IMR-90 (cell line): ENCODE data around the gene PHETA1. TPM values are rescaled to one million over a fixed set of nuclear protein-coding genes. Genes with fewer than 3 reads are reported as not detected.

Experiments
- ATAC-seq: fragments of 200-7000 bp; cut with Tn5 transposase; 2 replicates; pipeline ENCODE4 v1.9.1; 2020; ENCODE audit warnings: low read depth, mild to moderate bottlenecking, moderate library complexity
- BruUV-seq: library from RNA; stranded (reverse); fragments of 400-500 nt; replicated peaks from 2 replicates; lab custom pipeline; 2021; lab: Mats Ljungman, UMichigan
- CTCF ChIA-PET: fragments of 300-600 bp; formaldehyde crosslinking; extraction: SDS; loops from one replicate; lab custom pipeline; 2021; ENCODE audit warnings: antibody characterized with exemption; lab: Yijun Ruan, JAX
- POLR2A ChIA-PET: fragments of 300-600 bp; sonication (Branson Sonifier 250); formaldehyde crosslinking; loops from one replicate; lab custom pipeline; 2022; ENCODE audit warnings: antibody characterized with exemption; ENCODE audit not compliant: unreplicated experiment; lab: Charles Lee
- DNase-seq: peaks from one replicate; pipeline ENCODE4 v3.0.0; 2013
- H2AFZ ChIP-seq: replicated peaks from 2 replicates; pipeline ENCODE3; 2013; ENCODE audit warnings: low read length, mild to moderate bottlenecking; ENCODE audit not compliant: poor library complexity
- H2AK5ac ChIP-seq: 2 replicates; pipeline ENCODE4 v1.6.1; 2013; ENCODE audit warnings: low read depth, low read length, inconsistent platforms
- H2AK9ac ChIP-seq: replicated peaks from 2 replicates; pipeline ENCODE3; 2013; ENCODE audit warnings: mild to moderate bottlenecking, low read depth, low read length, moderate library complexity; ENCODE audit not compliant: poor library complexity
- H2BK120ac ChIP-seq: 2 replicates; pipeline ENCODE4 v1.6.1; 2013; ENCODE audit warnings: low read depth, low read length, inconsistent platforms
- H2BK15ac ChIP-seq: 3 replicates; pipeline ENCODE4 v1.6.1; 2013; ENCODE audit warnings: low read depth, low read length, inconsistent platforms
- H2BK20ac ChIP-seq: 2 replicates; pipeline ENCODE4 v1.6.1; 2013; ENCODE audit warnings: low read depth, mild to moderate bottlenecking, inconsistent platforms, low read length, moderate library complexity
- H2BK5ac ChIP-seq: 2 replicates; pipeline ENCODE4 v1.6.1; 2013; ENCODE audit warnings: mild to moderate bottlenecking, low read depth, low read length, inconsistent platforms; ENCODE audit not compliant: poor library complexity, severe bottlenecking
- H3K14ac ChIP-seq: replicated peaks from 2 replicates; pipeline ENCODE4 v1.6.1; 2013; ENCODE audit warnings: low read depth, low read length, inconsistent platforms
- H3K18ac ChIP-seq: 2 replicates; pipeline ENCODE4 v1.6.1; 2013; ENCODE audit warnings: low read depth, low read length, control low read depth
- H3K23ac ChIP-seq: 2 replicates; pipeline ENCODE4 v1.6.1; 2013; ENCODE audit warnings: low read depth, low read length, inconsistent platforms
- H3K27ac ChIP-seq: 2 replicates; pipeline ENCODE4 v1.5.1; 2013; ENCODE audit warnings: mild to moderate bottlenecking, control low read depth, low read length; ENCODE audit not compliant: insufficient read depth
- H3K27me3 ChIP-seq: 2 replicates; pipeline ENCODE4 v1.6.1; 2013; ENCODE audit warnings: low read length; ENCODE audit not compliant: control insufficient read depth, insufficient read depth
- H3K36me3 ChIP-seq: 2 replicates; pipeline ENCODE4 v1.6.1; 2013; ENCODE audit warnings: low read length, mixed read lengths; ENCODE audit not compliant: control insufficient read depth, insufficient read depth
- H3K4ac ChIP-seq: 2 replicates; pipeline ENCODE4 v1.6.1; 2013; ENCODE audit warnings: low read depth, low read length, inconsistent platforms
- H3K4me1 ChIP-seq: 2 replicates; pipeline ENCODE4 v1.6.1; 2013; ENCODE audit warnings: low read length, mixed read lengths; ENCODE audit not compliant: control insufficient read depth, insufficient read depth
- H3K4me2 ChIP-seq: 2 replicates; pipeline ENCODE4 v1.6.1; 2013; ENCODE audit warnings: low read depth, mild to moderate bottlenecking, control low read depth, low read length, moderate library complexity
- H3K4me3 ChIP-seq: 2 replicates; pipeline ENCODE4 v1.5.1; 2013; ENCODE audit warnings: low read depth, mild to moderate bottlenecking, control low read depth, low read length, moderate library complexity; ENCODE audit not compliant: insufficient read depth
- H3K56ac ChIP-seq: 2 replicates; pipeline ENCODE4 v1.6.1; 2013; ENCODE audit warnings: low read length, inconsistent platforms; ENCODE audit not compliant: insufficient read depth; ENCODE audit errors: extremely low read depth
- H3K79me1 ChIP-seq, 2 experiments: 2 replicates each; pipeline ENCODE4 v1.6.1; 2013; ENCODE audit warnings: low read length in 2 of 2, inconsistent platforms in 1 of 2, low read depth in 1 of 2
- H3K9ac ChIP-seq: 2 replicates; pipeline ENCODE4 v1.6.1; 2013; ENCODE audit warnings: low read depth, low read length, control low read depth
- H3K9me1 ChIP-seq: 2 replicates; pipeline ENCODE4 v1.6.1; 2013; ENCODE audit warnings: low read length, inconsistent platforms; ENCODE audit not compliant: insufficient read depth
- H3K9me3 ChIP-seq: 2 replicates; pipeline ENCODE4 v1.6.1; 2013; ENCODE audit warnings: low read length; ENCODE audit not compliant: control insufficient read depth, insufficient read depth
- H4K20me1 ChIP-seq: 2 replicates; pipeline ENCODE4 v1.6.1; 2013; ENCODE audit warnings: low read length, inconsistent platforms; ENCODE audit not compliant: insufficient read depth
- H4K5ac ChIP-seq: 2 replicates; pipeline ENCODE4 v1.6.1; 2013; ENCODE audit warnings: mild to moderate bottlenecking, low read depth, low read length, control low read depth
- H4K8ac ChIP-seq, 2 experiments: 2 replicates each; pipeline ENCODE4 v1.6.1; 2013; ENCODE audit warnings: low read depth in 2 of 2, low read length in 2 of 2, control low read depth in 1 of 2, inconsistent platforms in 1 of 2
- H4K91ac ChIP-seq: 2 replicates; pipeline ENCODE4 v1.6.1; 2013; ENCODE audit warnings: low read depth, low read length, inconsistent platforms; ENCODE audit not compliant: insufficient read depth
- BHLHE40 ChIP-seq: fragments of 150-350 bp; IDR thresholded peaks from 2 replicates; pipeline ENCODE4 v1.6.1; 2016; ENCODE audit warnings: mild to moderate bottlenecking, low read depth, low read length
- CEBPB ChIP-seq: IDR thresholded peaks from 2 replicates; pipeline ENCODE4 v1.6.1; 2012; ENCODE audit warnings: low read depth, low read length, improper control_type of control experiment
- CHD1 ChIP-seq: IDR thresholded peaks from 2 replicates; pipeline ENCODE4 v1.6.1; 2012; ENCODE audit warnings: low read depth, low read length, improper control_type of control experiment
- FOS ChIP-seq: fragments of 150-350 bp; IDR thresholded peaks from 2 replicates; pipeline ENCODE4 v1.6.1; 2016; ENCODE audit warnings: low read depth, low read length
- MAFK ChIP-seq: IDR thresholded peaks from 2 replicates; pipeline ENCODE4 v1.6.1; 2012; ENCODE audit warnings: low read depth, low read length, improper control_type of control experiment
- MAZ ChIP-seq: IDR thresholded peaks from 2 replicates; pipeline ENCODE4 v1.6.1; 2012; ENCODE audit warnings: low read depth, mild to moderate bottlenecking, low read length, improper control_type of control experiment, moderate library complexity, borderline replicate concordance
- MXI1 ChIP-seq: IDR thresholded peaks from 2 replicates; pipeline ENCODE4 v1.6.1; 2012; ENCODE audit warnings: low read depth, mild to moderate bottlenecking, low read length, moderate library complexity, borderline replicate concordance
- NFE2L2 ChIP-seq: fragments of 150-350 bp; IDR thresholded peaks from 2 replicates; pipeline ENCODE4 v1.6.1; 2016; ENCODE audit warnings: low read depth, mild to moderate bottlenecking, low read length
- POLR2A ChIP-seq: IDR thresholded peaks from 2 replicates; pipeline ENCODE4 v1.6.1; 2012; ENCODE audit warnings: mild to moderate bottlenecking, low read depth, low read length
- RAD21 ChIP-seq: IDR thresholded peaks from 2 replicates; pipeline ENCODE4 v1.6.1; 2012; ENCODE audit warnings: low read length, improper control_type of control experiment
- RCOR1 ChIP-seq: IDR thresholded peaks from 2 replicates; pipeline ENCODE4 v1.6.1; 2012; ENCODE audit warnings: mild to moderate bottlenecking, low read length, improper control_type of control experiment; ENCODE audit not compliant: insufficient replicate concordance
- RFX5 ChIP-seq: IDR thresholded peaks from 2 replicates; pipeline ENCODE4 v1.8.0; 2012; ENCODE audit warnings: low read depth, mild to moderate bottlenecking, low read length, moderate library complexity
- SMC3 ChIP-seq: fragments of 150-350 bp; IDR thresholded peaks from 2 replicates; pipeline ENCODE4 v1.6.1; 2016; ENCODE audit warnings: low read depth, mild to moderate bottlenecking, antibody characterized with exemption, low read length, moderate library complexity
- WGBS, 2 experiments: methylation state at CpG; one replicate each; pipeline versions ENCODE4 v1.1.5 to v1.1.7; 2013; ENCODE audit warnings: missing lambda C conversion rate in 2 of 2; ENCODE audit not compliant: insufficient read length in 1 of 2; ENCODE audit errors: extremely low coverage in 2 of 2; 5-methylcytosine and 5-hydroxymethylcytosine counted together
- dilution Hi-C: fragments of 300-500 bp; cut with HindIII; formaldehyde crosslinking; loops from one replicate; pipeline ENCODE4 v1.14.3; 2018; ENCODE audit warnings: low sequenced_read_pairs; ENCODE audit not compliant: unreplicated experiment
- in situ Hi-C: fragments of 300-500 bp; cut with MboI; formaldehyde crosslinking; loops from 3 replicates; pipeline ENCODE4 v1.14.3; 2019; ENCODE audit warnings: low sequenced_read_pairs, inconsistent platforms, mixed read lengths
- intact Hi-C: fragments of 100-400 bp; cut with micrococcal nuclease; formaldehyde crosslinking; loops from 2 replicates; pipeline ENCODE4 v1.10.0; 2022
- polyA plus RNA-seq, 3 experiments: library from polyadenylated mRNA; depleted of rRNA; stranded (reverse); fragments of >200 nt; gene quantifications; 2 replicates each; pipeline ENCODE4 v1.2.3, GENCODE V29; 2012; ENCODE audit warnings: low replicate concordance in 1 of 3
- total RNA-seq: library from RNA; depleted of rRNA; stranded (reverse); fragments of >200 nt; gene quantifications from 2 replicates; pipeline ENCODE4 v1.2.3, GENCODE V29; 2012
- TF ChIP-seq, protein P1 (sequence below): fragments of 150-350 bp; IDR thresholded peaks from 2 replicates; pipeline ENCODE4 v1.6.1; 2016; ENCODE audit warnings: low read depth, mild to moderate bottlenecking, low read length, moderate library complexity, borderline replicate concordance
- TF ChIP-seq, protein P2 (sequence below): conservative IDR thresholded peaks from 2 replicates; pipeline ENCODE4 v1.5.1; 2012; ENCODE audit warnings: mild to moderate bottlenecking, low read depth, low read length, improper control_type of control experiment
- TF ChIP-seq, protein P3 (sequence below): fragments of 150-350 bp; IDR thresholded peaks from 2 replicates; pipeline ENCODE4 v1.6.1; 2017; ENCODE audit warnings: mild to moderate bottlenecking, antibody characterized with exemption, low read length, low read depth

The PHETA1 gene
- total and polyA plus RNA-seq, 2 of the 4 experiments (the other 2 are of a cell fraction), result 3.2 to 6.6 TPM

DNA sequence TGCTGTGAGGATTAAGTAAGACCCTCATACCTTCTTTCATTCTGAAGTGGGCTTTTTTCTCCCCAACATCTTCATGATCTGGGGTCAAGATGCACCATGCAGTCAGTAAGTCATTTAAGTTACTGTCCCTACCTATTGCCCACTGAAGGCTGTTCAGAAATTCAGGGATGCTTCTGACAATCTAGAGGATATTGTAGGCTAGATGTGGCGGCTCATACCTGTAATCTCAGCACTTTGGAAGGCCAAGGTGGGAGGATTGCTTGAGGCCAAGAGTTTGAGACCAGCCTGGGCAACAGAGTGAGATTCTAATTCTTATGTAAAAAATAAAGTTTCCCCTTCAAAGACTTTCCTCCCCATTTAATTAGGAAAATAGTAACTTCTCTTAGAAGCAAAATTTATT lies 28.7 kb downstream of the PHETA1 start:
- no CpG with 5 or more reads among the region's 1 CpG for WGBS, 2 experiments
- ChIA-PET CTCF (no interaction called here), POLR2A (no interaction called here)
- Histone ChIP-seq H3K9me3 (peaks cover 2% of the 10 kb centered on the region; the same call in 1 of the 2 replicates), H3K4ac (no peak overlapping the region), H3K4me3 (no peak overlapping the region), H3K27me3 (peaks cover 9% of the 10 kb centered on the region), H2AK9ac (no peak overlapping the region), H4K20me1 (no peaks in the 10 kb centered on the region), H3K4me2 (no peak overlapping the region), H4K8ac (no peak overlapping the region), H2AK5ac (no peak overlapping the region), H3K36me3 (no peaks in the 10 kb centered on the region), H3K79me1 (no peaks in the 10 kb centered on the region), H4K91ac (no peak overlapping the region), H3K4me1 (no peaks in the 10 kb centered on the region), H2BK120ac (no peak overlapping the region), H2BK15ac (no peak overlapping the region), H3K9me1 (no peaks in the 10 kb centered on the region), H2BK5ac (no peak overlapping the region), H4K5ac (no peak overlapping the region), H3K56ac (no peak overlapping the region), H3K18ac (no peak overlapping the region), H2AFZ (no peak overlapping the region), H3K14ac (no peak overlapping the region), H2BK20ac (no peak overlapping the region), H3K9ac (no peak overlapping the region), H3K23ac (no peak overlapping the region), H3K27ac (no peak overlapping the region)
- in situ Hi-C loops, result no loop called here
- no TSS peak for BruUV-seq
- intact Hi-C loops, result no loop called here
- no peak for TF ChIP-seq RFX5
- TF ChIP-seq, protein P1, sequence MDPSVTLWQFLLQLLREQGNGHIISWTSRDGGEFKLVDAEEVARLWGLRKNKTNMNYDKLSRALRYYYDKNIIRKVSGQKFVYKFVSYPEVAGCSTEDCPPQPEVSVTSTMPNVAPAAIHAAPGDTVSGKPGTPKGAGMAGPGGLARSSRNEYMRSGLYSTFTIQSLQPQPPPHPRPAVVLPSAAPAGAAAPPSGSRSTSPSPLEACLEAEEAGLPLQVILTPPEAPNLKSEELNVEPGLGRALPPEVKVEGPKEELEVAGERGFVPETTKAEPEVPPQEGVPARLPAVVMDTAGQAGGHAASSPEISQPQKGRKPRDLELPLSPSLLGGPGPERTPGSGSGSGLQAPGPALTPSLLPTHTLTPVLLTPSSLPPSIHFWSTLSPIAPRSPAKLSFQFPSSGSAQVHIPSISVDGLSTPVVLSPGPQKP, result no peak
- no peak for TF ChIP-seq RCOR1
- no peak for TF ChIP-seq FOS
- TF ChIP-seq, protein P2, sequence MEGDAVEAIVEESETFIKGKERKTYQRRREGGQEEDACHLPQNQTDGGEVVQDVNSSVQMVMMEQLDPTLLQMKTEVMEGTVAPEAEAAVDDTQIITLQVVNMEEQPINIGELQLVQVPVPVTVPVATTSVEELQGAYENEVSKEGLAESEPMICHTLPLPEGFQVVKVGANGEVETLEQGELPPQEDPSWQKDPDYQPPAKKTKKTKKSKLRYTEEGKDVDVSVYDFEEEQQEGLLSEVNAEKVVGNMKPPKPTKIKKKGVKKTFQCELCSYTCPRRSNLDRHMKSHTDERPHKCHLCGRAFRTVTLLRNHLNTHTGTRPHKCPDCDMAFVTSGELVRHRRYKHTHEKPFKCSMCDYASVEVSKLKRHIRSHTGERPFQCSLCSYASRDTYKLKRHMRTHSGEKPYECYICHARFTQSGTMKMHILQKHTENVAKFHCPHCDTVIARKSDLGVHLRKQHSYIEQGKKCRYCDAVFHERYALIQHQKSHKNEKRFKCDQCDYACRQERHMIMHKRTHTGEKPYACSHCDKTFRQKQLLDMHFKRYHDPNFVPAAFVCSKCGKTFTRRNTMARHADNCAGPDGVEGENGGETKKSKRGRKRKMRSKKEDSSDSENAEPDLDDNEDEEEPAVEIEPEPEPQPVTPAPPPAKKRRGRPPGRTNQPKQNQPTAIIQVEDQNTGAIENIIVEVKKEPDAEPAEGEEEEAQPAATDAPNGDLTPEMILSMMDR, result no peak
- TF ChIP-seq BHLHE40, result no peak
- no peak for TF ChIP-seq POLR2A
- TF ChIP-seq, protein P3, sequence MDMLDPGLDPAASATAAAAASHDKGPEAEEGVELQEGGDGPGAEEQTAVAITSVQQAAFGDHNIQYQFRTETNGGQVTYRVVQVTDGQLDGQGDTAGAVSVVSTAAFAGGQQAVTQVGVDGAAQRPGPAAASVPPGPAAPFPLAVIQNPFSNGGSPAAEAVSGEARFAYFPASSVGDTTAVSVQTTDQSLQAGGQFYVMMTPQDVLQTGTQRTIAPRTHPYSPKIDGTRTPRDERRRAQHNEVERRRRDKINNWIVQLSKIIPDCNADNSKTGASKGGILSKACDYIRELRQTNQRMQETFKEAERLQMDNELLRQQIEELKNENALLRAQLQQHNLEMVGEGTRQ, result no peak
- TF ChIP-seq SMC3, result no peak
- TF ChIP-seq CEBPB, result no peak
- TF ChIP-seq MAZ, result no peak
- TF ChIP-seq RAD21, result no peak
- no peak for TF ChIP-seq MAFK
- TF ChIP-seq NFE2L2, result no peak
- TF ChIP-seq CHD1, result no peak
- TF ChIP-seq MXI1, result no peak
- no peak for ATAC-seq
- no peak for DNase-seq
- dilution Hi-C loops, result no loop called here
